Osteoblast (primary cell): ENCODE data around the gene CACNG1. TPM values are rescaled to one million over a fixed set of nuclear protein-coding genes. Genes with fewer than 3 reads are reported as not detected.
A peak's percentile ranks its signal among the peaks of the same experiment; 100 is the strongest.

Experiments used
- DNase-seq: peaks from one replicate; pipeline ENCODE4 v3.0.0; 2011; ENCODE audit warnings: low spot score, mixed read lengths; ENCODE audit not compliant: insufficient read length; ENCODE audit errors: missing footprints
- H2AFZ ChIP-seq: 2 replicates; pipeline ENCODE4 v1.6.0; 2011; ENCODE audit warnings: mild to moderate bottlenecking, low read length
- H3K27ac ChIP-seq: 2 replicates; pipeline ENCODE4 v1.5.1; 2011; ENCODE audit warnings: mild to moderate bottlenecking, low read depth, low read length, moderate library complexity
- H3K27me3 ChIP-seq: 2 replicates; pipeline ENCODE4 v1.6.0; 2012; ENCODE audit warnings: mild to moderate bottlenecking, control low read depth, inconsistent platforms, low read length, moderate library complexity; ENCODE audit not compliant: insufficient read depth
- H3K36me3 ChIP-seq: 2 replicates; pipeline ENCODE4 v1.5.1; 2011; ENCODE audit warnings: mild to moderate bottlenecking, low read length, control low read depth, moderate library complexity; ENCODE audit not compliant: insufficient read depth
- H3K4me1 ChIP-seq: 2 replicates; pipeline ENCODE4 v1.5.1; 2011; ENCODE audit warnings: mild to moderate bottlenecking, low read length, control low read depth, moderate library complexity; ENCODE audit not compliant: insufficient read depth
- H3K4me2 ChIP-seq: 2 replicates; pipeline ENCODE4 v1.6.0; 2011; ENCODE audit warnings: mild to moderate bottlenecking, low read length; ENCODE audit not compliant: insufficient read depth
- H3K4me3 ChIP-seq: fragments of 200-600 bp; sonication (generic); 3 replicates; pipeline ENCODE4 v1.5.1; 2012; ENCODE audit warnings: mild to moderate bottlenecking, low read length, inconsistent platforms; ENCODE audit not compliant: insufficient read depth
- H3K79me2 ChIP-seq: 2 replicates; pipeline ENCODE4 v1.6.0; 2012; ENCODE audit warnings: mild to moderate bottlenecking, low read length, control low read depth, inconsistent platforms; ENCODE audit not compliant: insufficient read depth
- H3K9me3 ChIP-seq: 2 replicates; pipeline ENCODE4 v1.5.1; 2011; ENCODE audit warnings: low read depth, low read length, control low read depth
- H4K20me1 ChIP-seq: 2 replicates; pipeline ENCODE4 v1.6.0; 2012; ENCODE audit warnings: mild to moderate bottlenecking, low read length, control low read depth; ENCODE audit not compliant: insufficient read depth
- CTCF ChIP-seq: IDR thresholded peaks from 2 replicates; pipeline ENCODE4 v1.5.1; 2011; ENCODE audit warnings: mild to moderate bottlenecking, low read depth, low read length, moderate library complexity; ENCODE audit errors: extremely low read depth
- total RNA-seq: library from RNA; depleted of rRNA; stranded (reverse); fragments of >200 nt; gene quantifications from 2 replicates; pipeline ENCODE4 v1.2.3, GENCODE V29; 2012

CACNG1 gene
- total RNA-seq, 1 donor: not detected

- no peaks in the 10 kb centered on the region for H4K20me1 ChIP-seq
- no peak overlapping the region for H3K4me2 ChIP-seq
- H3K9me3 ChIP-seq: peaks cover 5% of the 10 kb centered on the region
- DNase-seq: no peak
- no peaks in the 10 kb centered on the region for H3K36me3 ChIP-seq
- no peaks in the 10 kb centered on the region for H3K27me3 ChIP-seq
- H3K4me1 ChIP-seq: no peaks in the 10 kb centered on the region
- no peak overlapping the region for H3K4me3 ChIP-seq
- TF ChIP-seq CTCF: no peak
- H3K79me2 ChIP-seq: no peaks in the 10 kb centered on the region
- H3K27ac ChIP-seq: no peak overlapping the region
- no peak overlapping the region for H2AFZ ChIP-seq
Observed at GRCh38 chr17:67051155-67051538, 6.8 kb downstream of the CACNG1 start.

- Histone ChIP-seq H3K4me3 (no peak overlapping the region), H3K27me3 (no peaks in the 10 kb centered on the region), H2AFZ (no peak overlapping the region), H3K4me2 (no peak overlapping the region), H3K36me3 (no peaks in the 10 kb centered on the region), H3K27ac (no peak overlapping the region), H3K9me3 (peaks cover 5% of the 10 kb centered on the region), H4K20me1 (no peaks in the 10 kb centered on the region), H3K79me2 (no peaks in the 10 kb centered on the region), H3K4me1 (no peaks in the 10 kb centered on the region)
- no peak for DNase-seq
- no peak for TF ChIP-seq CTCF
Observed at GRCh38 chr17:67051837-67052236, 7.5 kb downstream of the CACNG1 start.

DNA sequence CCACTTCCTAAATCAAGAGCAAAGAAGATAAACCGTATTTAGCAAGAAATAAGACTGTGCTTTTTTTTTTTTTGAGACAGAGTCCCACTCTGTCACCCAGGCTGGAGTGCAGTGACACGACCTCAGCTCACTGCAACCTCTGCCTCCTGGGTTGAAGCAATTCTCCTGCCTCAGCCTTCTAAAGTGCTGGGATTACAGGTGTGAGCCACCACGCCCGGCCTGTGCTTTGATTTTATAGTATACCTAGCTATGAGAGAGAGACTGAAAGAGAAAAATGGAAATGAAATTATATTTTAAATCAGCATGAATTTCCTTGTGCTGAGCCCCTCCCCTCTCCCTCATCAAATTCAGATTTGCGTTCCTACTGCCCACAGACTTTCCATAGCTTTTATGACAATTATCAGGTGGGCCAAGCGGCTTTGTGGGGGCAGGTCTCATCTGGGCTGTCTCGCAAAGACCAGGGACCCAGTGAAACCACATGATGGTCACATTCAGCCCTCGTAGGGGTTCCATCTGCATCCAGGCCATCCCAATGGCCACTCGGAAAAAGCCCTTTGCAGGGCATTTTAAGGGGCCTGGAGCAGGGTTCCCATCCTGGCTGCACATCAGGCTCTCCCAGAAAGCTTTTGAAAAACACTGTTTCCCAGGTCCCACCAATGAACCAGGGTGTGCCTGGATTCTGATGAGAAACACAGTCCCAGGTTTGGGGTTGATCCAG is 8.5 kb downstream of the CACNG1 start:
- no peak overlapping the region for H2AFZ ChIP-seq
- no peak overlapping the region for H3K27ac ChIP-seq
- no peaks in the 10 kb centered on the region for H3K79me2 ChIP-seq
- DNase-seq: no peak
- no peak for TF ChIP-seq CTCF
- no peak overlapping the region for H3K4me2 ChIP-seq
- no peaks in the 10 kb centered on the region for H3K36me3 ChIP-seq
- no peak overlapping the region for H3K4me3 ChIP-seq
- no peaks in the 10 kb centered on the region for H4K20me1 ChIP-seq
- no peaks in the 10 kb centered on the region for H3K4me1 ChIP-seq
- H3K9me3 ChIP-seq: peaks cover 5% of the 10 kb centered on the region
- H3K27me3 ChIP-seq: no peaks in the 10 kb centered on the region

- Histone ChIP-seq H3K27ac (no peak overlapping the region), H3K4me1 (no peaks in the 10 kb centered on the region), H4K20me1 (no peaks in the 10 kb centered on the region), H3K4me3 (no peak overlapping the region), H3K79me2 (no peaks in the 10 kb centered on the region), H3K4me2 (no peak overlapping the region), H3K36me3 (no peaks in the 10 kb centered on the region), H2AFZ (no peak overlapping the region), H3K27me3 (no peaks in the 10 kb centered on the region), H3K9me3 (peaks cover 5% of the 10 kb centered on the region)
- no peak for TF ChIP-seq CTCF
- peak; percentile 43 for DNase-seq
Observed at GRCh38 chr17:67053438-67054000, 9.2 kb downstream of the CACNG1 start.
